HG02763 (cell line): ENCODE measurements around the gene SNED1.

Experiments
- ATAC-seq: cut with Tn5 transposase; IDR thresholded peaks from one replicate; pipeline ENCODE4 v1.9.1; 2021; ENCODE audit warnings: mild to moderate bottlenecking, moderate library complexity; ENCODE audit not compliant: unreplicated experiment

SNED1 gene

GRCh38 chr2:240959941-240960308 is 38.5 kb upstream of the SNED1 start:
- ATAC-seq, result no peak

GRCh38 chr2:240960309-240960970 is 38.0 kb upstream of the SNED1 start:
- no peak for ATAC-seq

- no peak for ATAC-seq
Observed at GRCh38 chr2:240960971-240961876, 37.2 kb upstream of the SNED1 start.

GRCh38 chr2:240961910-240962299 is 36.5 kb upstream of the SNED1 start:
- no peak for ATAC-seq

GRCh38 chr2:240962300-240963064 is 35.9 kb upstream of the SNED1 start:
- no peak for ATAC-seq

- no peak for ATAC-seq
Observed at GRCh38 chr2:240963065-240963867, 35.2 kb upstream of the SNED1 start.

- no peak for ATAC-seq
Observed at GRCh38 chr2:240963868-240964703, 34.3 kb upstream of the SNED1 start.

- ATAC-seq, result no peak
Observed at GRCh38 chr2:240964704-240965295, 33.6 kb upstream of the SNED1 start.

GRCh38 chr2:240965296-240965904 is 33.0 kb upstream of the SNED1 start:
- no peak for ATAC-seq

GRCh38 chr2:240965905-240966456 is 32.4 kb upstream of the SNED1 start:
- ATAC-seq, result no peak

- ATAC-seq, result no peak
Observed at GRCh38 chr2:240966457-240966905, 31.9 kb upstream of the SNED1 start.

GRCh38 chr2:240966906-240967680 is 31.3 kb upstream of the SNED1 start:
- ATAC-seq, result no peak

GRCh38 chr2:240967681-240968621 is 30.5 kb upstream of the SNED1 start:
- ATAC-seq, result no peak

GRCh38 chr2:240968731-240969624 is 29.4 kb upstream of the SNED1 start:
- ATAC-seq, result no peak

- no peak for ATAC-seq
Observed at GRCh38 chr2:240970104-240970503, 28.3 kb upstream of the SNED1 start.

- no peak for ATAC-seq
Observed at GRCh38 chr2:240970816-240971215, 27.6 kb upstream of the SNED1 start.
